Measurements from ENCODE around the gene DCC.

- TF ChIP-seq EP300 (IDR thresholded peaks at IDR 0.05) (no peak), CTCF (IDR thresholded peaks at IDR 0.05) (no peak), POLR2A (IDR thresholded peaks at IDR 0.05) (no peak)
Measured at GRCh38 chr18:53385889-53386288, 1045.9 kb downstream of the DCC start.
